ENCODE results near the gene JAKMIP2.
"Not testable (repeated sequence)": the region's sequence is repeated elsewhere in the genome, so short reads cannot be mapped to it uniquely, and the experiment has no call there.

Gene JAKMIP2

DNA sequence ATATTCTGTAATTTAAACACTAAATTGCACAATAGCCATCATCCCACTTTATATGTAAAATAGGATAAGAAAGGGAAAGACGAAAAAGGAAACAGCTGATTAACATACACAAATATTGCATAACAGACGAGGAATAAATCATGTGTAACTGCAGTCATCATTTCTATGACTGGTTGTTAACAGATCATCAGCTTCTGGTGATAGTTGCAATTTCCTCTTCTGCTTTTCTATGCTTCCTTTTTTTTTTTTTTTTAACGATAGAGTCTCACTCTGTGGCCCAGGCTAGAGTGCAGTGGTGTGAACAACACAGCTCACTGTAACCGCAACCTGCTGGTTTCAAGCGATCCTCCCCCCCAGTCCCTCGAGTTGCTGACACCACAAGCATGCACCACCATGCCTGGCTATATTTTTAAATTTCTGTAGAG, 22.5 kb upstream of the JAKMIP2 start:
- no CpG with 5 or more reads among the region's 6 CpGs for WGBS (ENCODE audit: extremely low coverage, insufficient coverage, insufficient read length)
- H2BK5ac ChIP-seq (ENCODE audit: low read depth, low read length, poor library complexity), result no peak overlapping the region
- H3K79me1 ChIP-seq (ENCODE audit: low read length), result no peaks in the 10 kb centered on the region
- no peaks in the 10 kb centered on the region for H3K79me2 ChIP-seq (ENCODE audit: control insufficient read depth, insufficient read depth, low read length, poor library complexity)
- no peaks in the 10 kb centered on the region for H3K9me3 ChIP-seq (ENCODE audit: insufficient read depth, low read depth, low read length)
- H3K14ac ChIP-seq (ENCODE audit: low read length), result no peak overlapping the region
- H3K4me2 ChIP-seq (ENCODE audit: low read length), result no peak overlapping the region
- H3K27ac ChIP-seq (ENCODE audit: low read depth, low read length), result no peak overlapping the region
- no peak overlapping the region for H4K8ac ChIP-seq (ENCODE audit: low read depth, low read length)
- H4K91ac ChIP-seq (ENCODE audit: low read depth, low read length), result no peak overlapping the region
- H3K23ac ChIP-seq (ENCODE audit: low read length), result no peak overlapping the region
- no peaks in the 10 kb centered on the region for H3K36me3 ChIP-seq (ENCODE audit: control insufficient read depth in 1 of 2, insufficient read depth in 2 of 2, low read length in 2 of 2)
- H3K27me3 ChIP-seq (ENCODE audit: insufficient read depth, low read length), result no peaks in the 10 kb centered on the region
- no peak overlapping the region for H4K12ac ChIP-seq (ENCODE audit: low read depth, low read length)
- DNase-seq, result peak in 1 of 2 donors; percentile 23
- H2BK12ac ChIP-seq (ENCODE audit: low read length), result no peak overlapping the region
- no peak overlapping the region for H3K9ac ChIP-seq (ENCODE audit: low read length)
- no peaks in the 10 kb centered on the region for H3K4me1 ChIP-seq (ENCODE audit: control insufficient read depth in 1 of 2, insufficient read depth in 2 of 2, low read length in 2 of 2)
- no peak overlapping the region for H3K4me3 ChIP-seq (ENCODE audit: low read depth, low read length)
- H2AK5ac ChIP-seq (ENCODE audit: low read length), result no peak overlapping the region
- no peak overlapping the region for H2AFZ ChIP-seq (ENCODE audit: insufficient read depth, low read length, poor library complexity)
- H2BK120ac ChIP-seq (ENCODE audit: insufficient read depth, low read length, poor library complexity), result no peak overlapping the region
- H3K4ac ChIP-seq (ENCODE audit: low read depth, low read length), result no peak overlapping the region
- H3K18ac ChIP-seq (ENCODE audit: low read length), result no peak overlapping the region

DNA sequence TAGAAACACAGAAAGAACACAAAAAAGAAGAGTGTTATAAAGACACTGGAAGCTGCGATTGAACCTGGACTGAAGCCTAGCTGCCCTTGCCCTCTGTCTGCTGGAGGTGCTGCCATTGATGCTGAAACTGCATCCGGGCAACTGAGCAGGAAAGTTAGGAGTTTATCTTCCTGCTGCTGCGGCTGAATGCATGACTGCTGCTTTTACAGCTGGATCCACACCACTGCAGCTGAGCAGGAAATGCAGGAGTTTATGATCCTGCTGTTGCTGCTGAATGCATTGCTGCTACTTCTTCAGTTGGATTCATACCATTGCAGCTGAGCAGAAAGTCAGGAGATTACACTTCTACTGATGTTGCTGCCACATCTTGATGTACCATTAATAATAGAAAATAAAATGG, 21.8 kb upstream of the JAKMIP2 start:
- no peaks in the 10 kb centered on the region for H3K79me1 ChIP-seq (ENCODE audit: low read length)
- H3K79me2 ChIP-seq (ENCODE audit: control insufficient read depth, insufficient read depth, low read length, poor library complexity), result no peaks in the 10 kb centered on the region
- H3K9ac ChIP-seq (ENCODE audit: low read length), result no peak overlapping the region
- H3K4me3 ChIP-seq (ENCODE audit: low read depth, low read length), result no peak overlapping the region
- H3K4me1 ChIP-seq (ENCODE audit: control insufficient read depth in 1 of 2, insufficient read depth in 2 of 2, low read length in 2 of 2), result no peaks in the 10 kb centered on the region
- no peaks in the 10 kb centered on the region for H3K9me3 ChIP-seq (ENCODE audit: insufficient read depth, low read depth, low read length)
- no peak for DNase-seq
- H3K14ac ChIP-seq (ENCODE audit: low read length), result no peak overlapping the region
- H2BK12ac ChIP-seq (ENCODE audit: low read length), result no peak overlapping the region
- H3K18ac ChIP-seq (ENCODE audit: low read length), result no peak overlapping the region
- WGBS (ENCODE audit: extremely low coverage, insufficient coverage, insufficient read length), result no CpG with 5 or more reads among the region's 3 CpGs
- no peak overlapping the region for H3K4ac ChIP-seq (ENCODE audit: low read depth, low read length)
- no peak overlapping the region for H2AFZ ChIP-seq (ENCODE audit: insufficient read depth, low read length, poor library complexity)
- H2BK120ac ChIP-seq (ENCODE audit: insufficient read depth, low read length, poor library complexity), result no peak overlapping the region
- H3K27me3 ChIP-seq (ENCODE audit: insufficient read depth, low read length), result no peaks in the 10 kb centered on the region
- no peak overlapping the region for H4K8ac ChIP-seq (ENCODE audit: low read depth, low read length)
- no peak overlapping the region for H4K12ac ChIP-seq (ENCODE audit: low read depth, low read length)
- no peaks in the 10 kb centered on the region for H3K36me3 ChIP-seq (ENCODE audit: control insufficient read depth in 1 of 2, insufficient read depth in 2 of 2, low read length in 2 of 2)
- H3K23ac ChIP-seq (ENCODE audit: low read length), result no peak overlapping the region
- H2BK5ac ChIP-seq (ENCODE audit: low read depth, low read length, poor library complexity), result no peak overlapping the region
- no peak overlapping the region for H4K91ac ChIP-seq (ENCODE audit: low read depth, low read length)
- H2AK5ac ChIP-seq (ENCODE audit: low read length), result no peak overlapping the region
- H3K27ac ChIP-seq (ENCODE audit: low read depth, low read length), result no peak overlapping the region
- H3K4me2 ChIP-seq (ENCODE audit: low read length), result no peak overlapping the region

DNA sequence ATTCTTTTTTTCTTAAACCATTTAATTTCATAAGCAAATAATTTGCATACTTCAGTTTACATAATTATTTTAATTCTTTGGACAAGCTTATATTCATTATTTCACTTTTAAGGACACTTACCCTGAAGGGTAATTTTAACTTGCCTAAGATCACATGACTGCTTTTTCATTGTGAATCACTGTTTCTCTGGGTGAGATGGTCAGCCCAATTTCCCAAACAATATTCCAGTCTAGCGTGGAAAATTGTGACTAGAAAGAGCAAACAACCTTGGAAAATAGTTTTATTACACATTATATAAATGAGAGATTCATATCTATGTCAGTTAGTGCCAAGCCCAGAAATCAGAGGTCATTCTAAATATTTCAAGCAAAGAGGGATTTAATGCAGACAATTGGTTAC, 21.4 kb upstream of the JAKMIP2 start:
- Histone ChIP-seq H3K79me2 (ENCODE audit: control insufficient read depth, insufficient read depth, low read length, poor library complexity) (no peaks in the 10 kb centered on the region), H3K4me1 (ENCODE audit: control insufficient read depth in 1 of 2, insufficient read depth in 2 of 2, low read length in 2 of 2) (no peaks in the 10 kb centered on the region), H4K12ac (ENCODE audit: low read depth, low read length) (no peak overlapping the region), H3K14ac (ENCODE audit: low read length) (no peak overlapping the region), H3K18ac (ENCODE audit: low read length) (no peak overlapping the region), H4K91ac (ENCODE audit: low read depth, low read length) (no peak overlapping the region), H2BK120ac (ENCODE audit: insufficient read depth, low read length, poor library complexity) (no peak overlapping the region), H2AK5ac (ENCODE audit: low read length) (no peak overlapping the region), H3K79me1 (ENCODE audit: low read length) (no peaks in the 10 kb centered on the region), H3K27ac (ENCODE audit: low read depth, low read length) (no peak overlapping the region), H4K8ac (ENCODE audit: low read depth, low read length) (no peak overlapping the region), H3K9me3 (ENCODE audit: insufficient read depth, low read depth, low read length) (no peaks in the 10 kb centered on the region), H3K9ac (ENCODE audit: low read length) (no peak overlapping the region), H3K36me3 (ENCODE audit: control insufficient read depth in 1 of 2, insufficient read depth in 2 of 2, low read length in 2 of 2) (no peaks in the 10 kb centered on the region), H2BK12ac (ENCODE audit: low read length) (no peak overlapping the region), H3K4ac (ENCODE audit: low read depth, low read length) (no peak overlapping the region), H3K4me2 (ENCODE audit: low read length) (no peak overlapping the region), H3K4me3 (ENCODE audit: low read depth, low read length) (no peak overlapping the region), H3K27me3 (ENCODE audit: insufficient read depth, low read length) (no peaks in the 10 kb centered on the region), H3K23ac (ENCODE audit: low read length) (no peak overlapping the region), H2BK5ac (ENCODE audit: low read depth, low read length, poor library complexity) (no peak overlapping the region), H2AFZ (ENCODE audit: insufficient read depth, low read length, poor library complexity) (no peak overlapping the region)
- no CpG with 5 or more reads among the region's 1 CpG for WGBS (ENCODE audit: extremely low coverage, insufficient coverage, insufficient read length)
- no peak for DNase-seq

DNA sequence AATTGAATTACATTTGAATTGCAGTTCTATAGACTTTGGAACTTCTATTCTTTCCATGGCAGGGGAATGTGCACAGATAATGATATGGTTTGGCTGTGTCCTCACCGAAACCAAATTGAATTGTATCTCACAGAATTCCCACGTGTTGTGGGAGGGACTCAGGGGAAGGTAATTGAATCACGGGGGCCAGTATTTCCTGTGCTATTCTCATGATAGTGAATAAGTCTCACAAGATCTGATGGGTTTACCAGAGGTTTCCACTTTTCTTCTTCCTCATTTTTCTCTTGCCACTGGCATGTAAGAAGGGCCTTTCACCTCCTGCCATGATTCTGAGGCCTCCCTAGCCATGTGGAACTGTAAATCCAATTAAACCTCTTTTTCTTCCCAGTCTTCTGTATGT, 20.6 kb upstream of the JAKMIP2 start:
- H4K12ac ChIP-seq (ENCODE audit: low read depth, low read length); H2BK5ac ChIP-seq (ENCODE audit: low read depth, low read length, poor library complexity); H3K4me1 ChIP-seq (ENCODE audit: control insufficient read depth in 1 of 2, insufficient read depth in 2 of 2, low read length in 2 of 2); H3K79me2 ChIP-seq (ENCODE audit: control insufficient read depth, insufficient read depth, low read length, poor library complexity); H3K4ac ChIP-seq (ENCODE audit: low read depth, low read length); H2AK5ac ChIP-seq (ENCODE audit: low read length); H3K9ac ChIP-seq (ENCODE audit: low read length); H3K27me3 ChIP-seq (ENCODE audit: insufficient read depth, low read length); H3K27ac ChIP-seq (ENCODE audit: low read depth, low read length); H3K18ac ChIP-seq (ENCODE audit: low read length); H3K23ac ChIP-seq (ENCODE audit: low read length); H4K91ac ChIP-seq (ENCODE audit: low read depth, low read length); H3K36me3 ChIP-seq (ENCODE audit: control insufficient read depth in 1 of 2, insufficient read depth in 2 of 2, low read length in 2 of 2); H2BK120ac ChIP-seq (ENCODE audit: insufficient read depth, low read length, poor library complexity); H4K8ac ChIP-seq (ENCODE audit: low read depth, low read length); DNase-seq; H3K9me3 ChIP-seq (ENCODE audit: insufficient read depth, low read depth, low read length); H3K4me3 ChIP-seq (ENCODE audit: low read depth, low read length); H3K4me2 ChIP-seq (ENCODE audit: low read length); H3K79me1 ChIP-seq (ENCODE audit: low read length); H2BK12ac ChIP-seq (ENCODE audit: low read length); H2AFZ ChIP-seq (ENCODE audit: insufficient read depth, low read length, poor library complexity); H3K14ac ChIP-seq (ENCODE audit: low read length): not testable (repeated sequence)
- no CpG with 5 or more reads among the region's 3 CpGs for WGBS (ENCODE audit: extremely low coverage, insufficient coverage, insufficient read length)
